ENCODE measurements around the gene FCN1. TPM values are rescaled to one million over a fixed set of nuclear protein-coding genes. Genes with fewer than 3 reads are reported as not detected.
A peak's percentile ranks its signal among the peaks of the same experiment; 100 is the strongest.

Gene FCN1
- total RNA-seq, 4 donors from 2014 or later = 1.3 to 26.0 (median 1.8) TPM

- Histone ChIP-seq H3K27ac (replicated peaks in 1 of 4) (no peak overlapping the region), H3K36me3 (no peaks in the 10 kb centered on the region), H3K4me3 (no peak overlapping the region), H3K9me3 (no peaks in the 10 kb centered on the region), H3K27me3 (peaks cover 0 to 62% (median 1%) of the 10 kb centered on the region in 4 donors), H3K4me1 (peaks cover 5 to 19% (median 12%) of the 10 kb centered on the region in 4 donors)
- no peak for TF ChIP-seq CTCF (IDR thresholded peaks at IDR 0.05)
- TF ChIP-seq EP300 (IDR thresholded peaks at IDR 0.05) = no peak
- TF ChIP-seq POLR2AphosphoS5 (IDR thresholded peaks at IDR 0.05) = no peak
- TF ChIP-seq POLR2A (IDR thresholded peaks at IDR 0.05; ENCODE audit: low read depth) = no peak
- DNase-seq (ENCODE audit: extremely low spot score) = no peak
- intact Hi-C loops (cut with DNase I) = no loop called here
- 95% methylated on average over 10 of the region's 25 CpGs for WGBS
Measured at GRCh38 chr9:134868751-134869553, 48.8 kb downstream of the FCN1 start.

GRCh38 chr9:134867917-134868750 is 49.6 kb downstream of the FCN1 start:
- peaks cover 9 to 24% (median 14%) of the 10 kb centered on the region in 4 donors for H3K4me1 ChIP-seq
- no peaks in the 10 kb centered on the region for H3K9me3 ChIP-seq
- intact Hi-C loops (cut with DNase I) = no loop called here
- 92% methylated on average over 18 of the region's 22 CpGs for WGBS
- no peak for DNase-seq (ENCODE audit: extremely low spot score)
- H3K36me3 ChIP-seq = no peaks in the 10 kb centered on the region
- TF ChIP-seq POLR2AphosphoS5 (IDR thresholded peaks at IDR 0.05) (no peak), POLR2A (IDR thresholded peaks at IDR 0.05; ENCODE audit: low read depth) (no peak), CTCF (IDR thresholded peaks at IDR 0.05) (no peak), EP300 (IDR thresholded peaks at IDR 0.05) (no peak)
- peaks cover 0 to 62% (median 0%) of the 10 kb centered on the region in 4 donors for H3K27me3 ChIP-seq
- no peak overlapping the region for H3K4me3 ChIP-seq
- no peak overlapping the region for H3K27ac ChIP-seq (replicated peaks in 1 of 4)

- H3K36me3 ChIP-seq = no peaks in the 10 kb centered on the region
- H3K27ac ChIP-seq (replicated peaks in 1 of 4) = no peak overlapping the region
- no peaks in the 10 kb centered on the region for H3K9me3 ChIP-seq
- H3K4me1 ChIP-seq = peaks cover 0 to 13% (median 9%) of the 10 kb centered on the region in 4 donors
- TF ChIP-seq POLR2AphosphoS5 (IDR thresholded peaks at IDR 0.05) = no peak
- TF ChIP-seq POLR2A (IDR thresholded peaks at IDR 0.05; ENCODE audit: low read depth) = no peak
- no peak for TF ChIP-seq EP300 (IDR thresholded peaks at IDR 0.05)
- TF ChIP-seq CTCF (IDR thresholded peaks at IDR 0.05) = no peak
- H3K4me3 ChIP-seq = no peak overlapping the region
- 85% methylated on average over 13 of the region's 13 CpGs for WGBS
- DNase-seq (ENCODE audit: extremely low spot score) = no peak
- peaks cover 0 to 29% (median 0%) of the 10 kb centered on the region in 4 donors for H3K27me3 ChIP-seq
- intact Hi-C loops (cut with DNase I) = no loop called here
Measured at GRCh38 chr9:134864821-134865190, 52.9 kb downstream of the FCN1 start.

GRCh38 chr9:134863941-134864820 is 53.5 kb downstream of the FCN1 start:
- TF ChIP-seq EP300 (IDR thresholded peaks at IDR 0.05) = no peak
- WGBS = 81% methylated on average over 19 of the region's 28 CpGs
- peak overlapping the region in 1 of 4 donors; percentile 33 for H3K27ac ChIP-seq (replicated peaks in 1 of 4)

More at GRCh38 chr9:134863941-134864820, 53.5 kb downstream of the FCN1 start:
- DNase-seq (ENCODE audit: extremely low spot score) = no peak
- Histone ChIP-seq H3K36me3 (no peaks in the 10 kb centered on the region), H3K4me3 (no peak overlapping the region), H3K9me3 (no peaks in the 10 kb centered on the region), H3K27me3 (peaks cover 0 to 23% (median 0%) of the 10 kb centered on the region in 4 donors), H3K4me1 (peaks cover 0 to 13% (median 9%) of the 10 kb centered on the region in 4 donors)
- intact Hi-C loops (cut with DNase I) = no loop called here

Measured in esophagus muscularis mucosa (tissue), 4 donors.